Smooth muscle cell (in vitro differentiated cells): ENCODE measurements around the gene CHAT. TPM values are rescaled to one million over a fixed set of nuclear protein-coding genes. Genes with fewer than 3 reads are reported as not detected.

Experiments
- DNase-seq: peaks from one replicate; lab custom pipeline; 2025; ENCODE audit not compliant: unreplicated experiment; lab: John Stamatoyannopoulos, UW
- H2AFZ ChIP-seq: fragments of 200-600 bp; sonication (generic); 2 replicates; pipeline ENCODE4 v1.6.0; 2016; ENCODE audit warnings: antibody characterized with exemption, low read depth, mild to moderate bottlenecking
- H3F3A ChIP-seq: fragments of 200-600 bp; sonication (generic); 2 replicates; pipeline ENCODE4 v1.6.0; 2017; ENCODE audit warnings: antibody characterized with exemption, low read depth
- H3K27ac ChIP-seq: fragments of 200-600 bp; sonication (generic); 2 replicates; pipeline ENCODE4 v1.5.1; 2016; ENCODE audit warnings: low read depth, mild to moderate bottlenecking
- H3K27me3 ChIP-seq: fragments of 200-600 bp; sonication (generic); 2 replicates; pipeline ENCODE4 v1.6.1; 2016; ENCODE audit warnings: low read depth, mild to moderate bottlenecking
- H3K36me3 ChIP-seq: fragments of 200-600 bp; sonication (generic); 2 replicates; pipeline ENCODE4 v1.5.1; 2016; ENCODE audit warnings: low read depth
- H3K4me1 ChIP-seq: fragments of 200-600 bp; sonication (generic); 2 replicates; pipeline ENCODE4 v1.5.1; 2016; ENCODE audit warnings: low read depth
- H3K4me2 ChIP-seq: fragments of 200-600 bp; sonication (generic); 2 replicates; pipeline ENCODE4 v1.6.0; 2016; ENCODE audit warnings: mild to moderate bottlenecking
- H3K4me3 ChIP-seq: fragments of 200-600 bp; sonication (generic); 2 replicates; pipeline ENCODE4 v1.5.1; 2016; ENCODE audit warnings: mild to moderate bottlenecking
- H3K79me2 ChIP-seq: fragments of 200-600 bp; sonication (generic); 2 replicates; pipeline ENCODE4 v1.6.0; 2016; ENCODE audit warnings: low read depth, mild to moderate bottlenecking
- H3K9ac ChIP-seq: fragments of 200-600 bp; sonication (generic); 2 replicates; pipeline ENCODE4 v1.6.0; 2016; ENCODE audit warnings: low read depth
- H3K9me3 ChIP-seq: fragments of 200-600 bp; sonication (generic); replicated peaks from 2 replicates; pipeline ENCODE4 v1.5.1; 2016; ENCODE audit warnings: low read depth
- H4K20me1 ChIP-seq: fragments of 200-600 bp; sonication (generic); 2 replicates; pipeline ENCODE4 v1.6.0; 2016; ENCODE audit warnings: low read depth
- WGBS: methylation state at CpG from one replicate; pipeline ENCODE4 v1.1.7; 2016; ENCODE audit warnings: low lambda C conversion rate; 5-methylcytosine and 5-hydroxymethylcytosine counted together
- polyA plus RNA-seq: library from polyadenylated mRNA; unstranded; fragments of >200 nt; fragmentation: Nextera tagmentation; extraction: Ambion mirVana; gene quantifications from 2 replicates; pipeline ENCODE4 v1.2.1, GENCODE V29; 2016
- total RNA-seq: library from RNA; depleted of rRNA; stranded (reverse); fragments of >200 nt; gene quantifications from 2 replicates; pipeline ENCODE4 v1.2.3, GENCODE V29; 2014
- TF ChIP-seq, protein P1 (sequence below): fragments of 200-600 bp; sonication (generic); IDR thresholded peaks from 2 replicates; pipeline ENCODE4 v1.5.1; 2017; ENCODE audit warnings: borderline replicate concordance, mild to moderate bottlenecking, antibody characterized with exemption; ENCODE audit not compliant: insufficient read depth, poor library complexity, severe bottlenecking

Gene CHAT
- total and polyA plus RNA-seq, 2 experiments from 2014 or later, result not detected

DNA sequence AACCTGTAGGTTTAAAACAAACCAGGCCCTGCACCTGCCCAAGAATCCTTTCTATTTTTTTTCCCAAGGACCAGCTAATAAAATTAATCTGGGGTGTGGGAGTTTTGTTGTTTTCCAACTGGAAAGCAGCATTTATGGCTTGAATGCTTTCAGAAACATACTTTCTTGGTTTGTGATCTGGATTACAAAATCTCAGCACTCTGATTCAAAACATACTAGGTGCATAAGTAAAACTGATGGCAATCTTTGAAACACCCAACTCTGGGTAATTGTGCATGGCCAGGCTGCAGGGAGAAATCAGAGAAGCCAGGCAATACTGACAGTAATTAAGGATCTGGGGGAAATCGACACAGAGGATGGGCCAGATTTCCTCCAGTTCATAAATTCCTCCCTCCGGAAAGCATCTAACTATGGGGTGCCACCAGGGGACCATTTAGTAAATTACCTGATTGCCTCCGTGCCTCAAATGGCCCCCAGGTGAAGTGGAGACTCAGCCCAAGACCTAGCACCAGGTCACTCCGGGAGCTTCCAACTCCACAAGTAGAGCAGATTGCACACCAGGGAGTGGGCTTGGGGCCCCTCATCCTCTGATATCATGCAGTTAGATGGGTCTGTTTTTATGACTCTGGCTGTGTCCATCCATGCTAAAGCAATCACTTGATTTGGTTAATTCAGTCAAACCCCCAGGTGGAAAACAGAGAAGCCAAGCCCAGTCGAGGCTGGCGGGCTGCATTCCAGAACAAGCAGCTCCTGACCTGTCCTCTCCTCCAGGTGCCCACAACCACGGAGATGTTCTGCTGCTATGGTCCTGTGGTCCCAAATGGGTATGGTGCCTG is 50.4 kb downstream of the CHAT start:
- H3K27me3 ChIP-seq, result peaks cover 9% of the 10 kb centered on the region
- H3K9me3 ChIP-seq, result no peaks in the 10 kb centered on the region
- no peaks in the 10 kb centered on the region for H3K4me1 ChIP-seq
- TF ChIP-seq, protein P1, sequence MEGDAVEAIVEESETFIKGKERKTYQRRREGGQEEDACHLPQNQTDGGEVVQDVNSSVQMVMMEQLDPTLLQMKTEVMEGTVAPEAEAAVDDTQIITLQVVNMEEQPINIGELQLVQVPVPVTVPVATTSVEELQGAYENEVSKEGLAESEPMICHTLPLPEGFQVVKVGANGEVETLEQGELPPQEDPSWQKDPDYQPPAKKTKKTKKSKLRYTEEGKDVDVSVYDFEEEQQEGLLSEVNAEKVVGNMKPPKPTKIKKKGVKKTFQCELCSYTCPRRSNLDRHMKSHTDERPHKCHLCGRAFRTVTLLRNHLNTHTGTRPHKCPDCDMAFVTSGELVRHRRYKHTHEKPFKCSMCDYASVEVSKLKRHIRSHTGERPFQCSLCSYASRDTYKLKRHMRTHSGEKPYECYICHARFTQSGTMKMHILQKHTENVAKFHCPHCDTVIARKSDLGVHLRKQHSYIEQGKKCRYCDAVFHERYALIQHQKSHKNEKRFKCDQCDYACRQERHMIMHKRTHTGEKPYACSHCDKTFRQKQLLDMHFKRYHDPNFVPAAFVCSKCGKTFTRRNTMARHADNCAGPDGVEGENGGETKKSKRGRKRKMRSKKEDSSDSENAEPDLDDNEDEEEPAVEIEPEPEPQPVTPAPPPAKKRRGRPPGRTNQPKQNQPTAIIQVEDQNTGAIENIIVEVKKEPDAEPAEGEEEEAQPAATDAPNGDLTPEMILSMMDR, result no peak
- no peak overlapping the region for H3K9ac ChIP-seq
- H3K4me3 ChIP-seq, result no peak overlapping the region
- H3K4me2 ChIP-seq, result no peak overlapping the region
- H3F3A ChIP-seq, result no peaks in the 10 kb centered on the region
- H3K36me3 ChIP-seq, result no peaks in the 10 kb centered on the region
- no peak overlapping the region for H2AFZ ChIP-seq
- H4K20me1 ChIP-seq, result no peaks in the 10 kb centered on the region
- WGBS, result 82% methylated on average over 7 of the region's 7 CpGs
- H3K79me2 ChIP-seq, result no peaks in the 10 kb centered on the region
- no peak overlapping the region for H3K27ac ChIP-seq
- DNase-seq, result no peak

DNA sequence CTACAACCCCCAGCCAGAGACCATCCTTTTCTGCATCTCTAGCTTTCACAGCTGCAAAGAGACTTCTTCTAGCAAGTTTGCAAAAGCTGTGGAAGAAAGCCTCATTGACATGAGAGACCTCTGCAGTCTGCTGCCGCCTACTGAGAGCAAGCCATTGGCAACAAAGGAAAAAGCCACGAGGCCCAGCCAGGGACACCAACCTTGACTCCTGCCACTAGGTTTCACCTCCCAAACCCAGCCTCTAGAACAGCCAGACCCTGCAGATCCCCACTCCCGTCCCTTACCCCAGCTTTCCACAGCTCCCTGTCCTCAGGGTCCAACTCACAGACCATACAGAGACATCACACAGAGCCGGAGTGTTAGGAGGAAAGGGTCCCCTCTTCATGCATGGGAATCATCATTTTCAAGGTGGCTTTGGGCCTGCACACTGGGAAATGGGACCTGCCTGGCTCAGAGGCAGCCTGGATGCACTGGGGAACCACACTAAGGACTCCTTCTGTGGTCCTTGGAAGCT is 51.1 kb downstream of the CHAT start:
- Histone ChIP-seq H3K4me1 (no peaks in the 10 kb centered on the region), H3K4me3 (no peak overlapping the region), H3K27me3 (peaks cover 9% of the 10 kb centered on the region), H3K36me3 (no peaks in the 10 kb centered on the region), H3K27ac (no peak overlapping the region), H2AFZ (no peak overlapping the region), H3K4me2 (no peak overlapping the region), H3K9ac (no peak overlapping the region), H3F3A (no peaks in the 10 kb centered on the region), H3K79me2 (no peaks in the 10 kb centered on the region), H4K20me1 (no peaks in the 10 kb centered on the region), H3K9me3 (no peaks in the 10 kb centered on the region)
- no peak for DNase-seq
- TF ChIP-seq, protein P1, result no peak
- WGBS, result 80% methylated on average over 4 of the region's 4 CpGs

DNA sequence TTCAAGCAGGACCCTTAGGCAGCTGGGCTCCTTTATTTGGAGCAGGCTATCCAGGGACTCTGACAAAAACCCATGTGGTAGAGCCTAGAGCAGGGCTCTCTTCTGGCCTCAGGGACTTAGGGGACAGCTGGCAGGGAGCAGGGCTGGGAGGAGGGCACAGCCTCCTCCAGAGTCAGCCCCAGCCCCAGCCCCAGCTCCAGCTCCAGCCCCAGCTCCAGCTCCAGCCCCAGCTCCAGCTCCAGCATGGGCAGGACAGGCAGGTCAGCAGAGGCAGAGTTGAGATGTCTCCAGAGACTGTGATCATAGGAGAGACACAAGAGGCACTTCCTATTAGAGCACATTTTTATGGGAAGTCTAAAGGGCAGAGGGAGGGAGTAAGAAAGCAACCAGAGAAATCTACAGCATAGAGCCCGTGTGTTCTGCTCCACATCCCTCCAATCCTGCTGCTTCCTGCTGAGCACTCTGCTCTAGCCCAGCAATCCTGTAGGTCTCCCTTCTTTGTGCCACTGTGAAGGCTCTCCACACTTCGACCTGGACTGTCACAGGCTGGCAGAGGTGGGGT is 52.3 kb downstream of the CHAT start:
- H3F3A ChIP-seq, result no peaks in the 10 kb centered on the region
- no peaks in the 10 kb centered on the region for H3K79me2 ChIP-seq
- no peak overlapping the region for H3K9ac ChIP-seq
- no peaks in the 10 kb centered on the region for H4K20me1 ChIP-seq
- H3K27ac ChIP-seq, result no peak overlapping the region
- WGBS, result 64% methylated on average over 2 of the region's 2 CpGs
- no peaks in the 10 kb centered on the region for H3K9me3 ChIP-seq
- no peak overlapping the region for H3K4me3 ChIP-seq
- DNase-seq, result no peak
- TF ChIP-seq, protein P1, result no peak
- H3K4me2 ChIP-seq, result no peak overlapping the region
- no peaks in the 10 kb centered on the region for H3K36me3 ChIP-seq
- no peaks in the 10 kb centered on the region for H3K4me1 ChIP-seq
- H3K27me3 ChIP-seq, result peaks cover 13% of the 10 kb centered on the region
- H2AFZ ChIP-seq, result no peak overlapping the region
